GM12878 (cell line): ENCODE data around the gene TSR3. TPM values are rescaled to one million over a fixed set of nuclear protein-coding genes. Genes with fewer than 3 reads are reported as not detected.

Source experiments
- BCL11A ChIP-seq: IDR thresholded peaks from 2 replicates; pipeline ENCODE4 v1.6.1; 2011; ENCODE audit warnings: low read depth, low read length
- CEBPZ ChIP-seq: fragments of 150-350 bp; IDR thresholded peaks from 2 replicates; pipeline ENCODE4 v1.6.1; 2016; ENCODE audit warnings: low read depth, low read length
- CHD1 ChIP-seq: IDR thresholded peaks from 2 replicates; pipeline ENCODE4 v1.6.1; 2012; ENCODE audit warnings: low read depth, low read length, improper control_type of control experiment
- CREM ChIP-seq: IDR thresholded peaks from 2 replicates; pipeline ENCODE4 v1.6.1; 2014; ENCODE audit warnings: antibody characterized with exemption, low read depth
- EED ChIP-seq: sonication (generic); IDR thresholded peaks from 2 replicates; pipeline ENCODE4 v1.6.1; 2016; ENCODE audit warnings: antibody characterized with exemption, low read depth
- GABPA ChIP-seq: IDR thresholded peaks from 2 replicates; pipeline ENCODE4 v1.6.1; 2014; ENCODE audit warnings: antibody characterized with exemption, low read depth, mild to moderate bottlenecking, inconsistent platforms
- IRF4 ChIP-seq: IDR thresholded peaks from 2 replicates; pipeline ENCODE4 v1.6.1; 2011; ENCODE audit warnings: low read depth, low read length
- KDM1A ChIP-seq: fragments of 200-600 bp; sonication (generic); IDR thresholded peaks from 2 replicates; pipeline ENCODE4 v1.6.1; 2016; ENCODE audit warnings: borderline replicate concordance
- KLF5 ChIP-seq: fragments of 450-650 bp; IDR thresholded peaks from 2 replicates; pipeline ENCODE4 v1.6.1; 2014; ENCODE audit warnings: mild to moderate bottlenecking; ENCODE audit not compliant: partially characterized antibody
- MEF2A ChIP-seq: IDR thresholded peaks from 2 replicates; pipeline ENCODE4 v1.6.1; 2011; ENCODE audit warnings: low read depth, mild to moderate bottlenecking, low read length, moderate library complexity; ENCODE audit not compliant: insufficient read depth
- NBN ChIP-seq: fragments of 450-650 bp; IDR thresholded peaks from 2 replicates; pipeline ENCODE4 v1.6.1; 2016
- NFIC ChIP-seq: IDR thresholded peaks from 2 replicates; pipeline ENCODE4 v1.6.1; 2012; ENCODE audit warnings: low read depth, mild to moderate bottlenecking, inconsistent platforms, low read length, moderate library complexity
- NR2F1 ChIP-seq: fragments of 450-650 bp; conservative IDR thresholded peaks from 2 replicates; pipeline ENCODE4 v1.6.1; 2017; ENCODE audit warnings: mild to moderate bottlenecking
- PML ChIP-seq: IDR thresholded peaks from 2 replicates; pipeline ENCODE4 v1.6.1; 2012; ENCODE audit warnings: low read length, inconsistent platforms
- POLR2A ChIP-seq: IDR thresholded peaks from 2 replicates; pipeline ENCODE4 v1.6.1; 2011; ENCODE audit warnings: low read depth, mild to moderate bottlenecking, low read length
- POU2F2 ChIP-seq: IDR thresholded peaks from 3 replicates; pipeline ENCODE4 v1.6.1; 2011; ENCODE audit warnings: low read depth, mild to moderate bottlenecking, low read length, borderline replicate concordance
- RAD51 ChIP-seq: fragments of 450-650 bp; IDR thresholded peaks from 2 replicates; pipeline ENCODE4 v1.6.1; 2016; ENCODE audit warnings: moderate library complexity, mild to moderate bottlenecking, inconsistent platforms
- RBBP5 ChIP-seq: fragments of 200-600 bp; sonication (generic); conservative IDR thresholded peaks from 2 replicates; pipeline ENCODE4 v1.6.1; 2016
- SIN3A ChIP-seq: IDR thresholded peaks from 2 replicates; pipeline ENCODE4 v1.6.1; 2012; ENCODE audit warnings: low read depth, low read length, improper control_type of control experiment
- SKIL ChIP-seq: fragments of 450-650 bp; IDR thresholded peaks from 2 replicates; pipeline ENCODE4 v1.6.1; 2017; ENCODE audit warnings: mild to moderate bottlenecking, low read depth, inconsistent platforms; ENCODE audit not compliant: poor library complexity, severe bottlenecking
- SMARCA5 ChIP-seq: fragments of 450-650 bp; IDR thresholded peaks from 2 replicates; pipeline ENCODE4 v1.6.1; 2017; ENCODE audit warnings: mild to moderate bottlenecking
- STAT1 ChIP-seq: fragments of 450-650 bp; conservative IDR thresholded peaks from 2 replicates; pipeline ENCODE4 v1.6.1; 2014; ENCODE audit warnings: antibody characterized with exemption, mild to moderate bottlenecking
- STAT3 ChIP-seq: IDR thresholded peaks from 2 replicates; pipeline ENCODE4 v1.6.1; 2011; ENCODE audit warnings: low read depth, low read length, improper control_type of control experiment
- ZBED1 ChIP-seq: IDR thresholded peaks from 2 replicates; pipeline ENCODE4 v1.6.1; 2016; ENCODE audit warnings: borderline replicate concordance
- ZBTB4 ChIP-seq: fragments of 450-650 bp; formaldehyde crosslinking; IDR thresholded peaks from 2 replicates; pipeline ENCODE4 v1.4.0; 2022; ENCODE audit warnings: mild to moderate bottlenecking, moderate library complexity
- ZNF24 ChIP-seq: fragments of 450-650 bp; IDR thresholded peaks from 2 replicates; pipeline ENCODE4 v1.6.1; 2017; ENCODE audit warnings: antibody characterized with exemption, mild to moderate bottlenecking
- polyA plus RNA-seq, 11 experiments: library from polyadenylated mRNA; depleted of rRNA in 4 of 11; unstranded in 6 of 11; stranded (reverse) in 5 of 11; fragments of >200 nt; fragmentation: Nextera tagmentation in 4 of 11; fragmentation: Illumina TruSeq in 1 of 11; extraction: Ambion mirVana in 4 of 11; extraction: Trizol in 1 of 11; gene quantifications; 1 replicate in 1 of 11; 2 replicates in 10 of 11; pipeline versions ENCODE4 v1.2.1 to v1.2.3, GENCODE V29; 2011 to 2016; ENCODE audit warnings: inconsistent platforms in 2 of 11, missing spikeins in 2 of 11, low read depth in 1 of 11
- total RNA-seq, 4 experiments: library from RNA; depleted of rRNA in 3 of 4; stranded (reverse); fragments of >200 nt in 3 of 4; fragmentation: Illumina TruSeq in 1 of 4; extraction: Trizol in 1 of 4; gene quantifications; 2 replicates each; pipeline versions ENCODE4 v1.2.1 to v1.2.3, GENCODE V29; 2013 to 2021

Gene TSR3
- total and polyA plus RNA-seq, 10 of the 15 experiments (the other 5 are each of a cell fraction or from before 2014, with no cell fraction given) = 3.4 to 108 (median 46.9) TPM

GRCh38 chr16:1351582-1352362 is at the start of gene TSR3, which contains the start of gene GNPTG (continued):
- TF ChIP-seq CEBPZ (peak; percentile 47), NFIC (no peak; the same call in 1 of the 2 replicates), CREM (peak; percentile 74), NR2F1 (peak; percentile 81), STAT3 (no peak), KDM1A (no peak), SKIL (no peak), CHD1 (peak; percentile 50; the same call in 1 of the 2 replicates), PML (no peak), POLR2A (peak; percentile 84; the same call in 1 of the 2 replicates), RBBP5 (no peak), KLF5 (peak; percentile 77), SIN3A (peak; percentile 98), SMARCA5 (no peak), ZBTB4 (CRISPR knock-in tag) (peak; percentile 85), IRF4 (no peak), POU2F2 (peak; percentile 75), GABPA (no peak; the same call in 1 of the 2 replicates), BCL11A (no peak), RAD51 (peak; percentile 97), MEF2A (peak; percentile 77), ZBED1 (no peak), STAT1 (peak; percentile 89), NBN (no peak), EED (no peak), ZNF24 (no peak; the same call in 1 of the 2 replicates)
